K562 (cell line): ENCODE results near the gene ZNF514. TPM values are rescaled to one million over a fixed set of nuclear protein-coding genes. Genes with fewer than 3 reads are reported as not detected.

Source experiments
- ATF7 ChIP-seq: fragments of 450-650 bp; IDR thresholded peaks from 2 replicates; pipeline ENCODE4 v1.7.1; 2014; ENCODE audit warnings: mild to moderate bottlenecking, moderate library complexity
- BRCA1 ChIP-seq, 2 experiments: fragments of 450-650 bp in 1 of 2; sonication (generic) in 1 of 2; formaldehyde crosslinking in 1 of 2; IDR thresholded peaks; 2 replicates each; pipeline versions ENCODE4 v1.5.0 to v1.6.1; 2017 to 2020; ENCODE audit warnings: mild to moderate bottlenecking in 1 of 2, missing genetic modification reagents in 1 of 2
- BRD9 ChIP-seq: fragments of 450-650 bp; IDR thresholded peaks from 2 replicates; pipeline ENCODE4 v1.6.1; 2018; ENCODE audit warnings: low read depth; ENCODE audit not compliant: partially characterized antibody
- CREBBP ChIP-seq: IDR thresholded peaks from one replicate; pipeline ENCODE4 v1.6.1; 2012; ENCODE audit warnings: low read depth, mild to moderate bottlenecking, control low read depth, inconsistent platforms, low read length
- FOXP1 ChIP-seq: sonication (generic); formaldehyde crosslinking; IDR thresholded peaks from 2 replicates; pipeline ENCODE4 v1.8.0; 2022; ENCODE audit warnings: mild to moderate bottlenecking, missing genetic modification reagents
- HBP1 ChIP-seq: fragments of 450-650 bp; formaldehyde crosslinking; IDR thresholded peaks from 2 replicates; pipeline ENCODE4 v1.4.0; 2022; ENCODE audit warnings: missing genetic modification characterization
- HDAC1 ChIP-seq, 2 experiments: fragments of 450-650 bp; IDR thresholded peaks; 2 replicates each; pipeline ENCODE4 v1.6.1; 2016 to 2017; ENCODE audit warnings: inconsistent platforms in 1 of 2, mild to moderate bottlenecking in 1 of 2, moderate library complexity in 1 of 2
- MAFG ChIP-seq: fragments of 450-650 bp; conservative IDR thresholded peaks from 2 replicates; pipeline ENCODE4 v1.6.1; 2016; ENCODE audit warnings: missing genetic modification characterization, missing compliant biosample characterization
- MEF2A ChIP-seq: IDR thresholded peaks from 2 replicates; pipeline ENCODE4 v1.6.1; 2011; ENCODE audit warnings: low read depth, mild to moderate bottlenecking, low read length, moderate library complexity; ENCODE audit not compliant: control insufficient read depth
- NCOA4 ChIP-seq: fragments of 450-650 bp; IDR thresholded peaks from 2 replicates; pipeline ENCODE4 v1.6.1; 2018; ENCODE audit warnings: mild to moderate bottlenecking; ENCODE audit not compliant: partially characterized antibody
- NONO ChIP-seq, 2 experiments: fragments of 200-400 bp in 1 of 2; fragments of 450-650 bp in 1 of 2; formaldehyde crosslinking in 1 of 2; IDR thresholded peaks; 2 replicates each; pipeline ENCODE4 v1.6.1; 2017; ENCODE audit warnings: low read depth in 2 of 2, mild to moderate bottlenecking in 2 of 2, moderate library complexity in 2 of 2, low read length in 1 of 2
- PCBP1 ChIP-seq: fragments of 200-400 bp; formaldehyde crosslinking; IDR thresholded peaks from 2 replicates; pipeline ENCODE4 v1.6.1; 2018; ENCODE audit warnings: mild to moderate bottlenecking, low read depth, low read length; ENCODE audit not compliant: poor library complexity, severe bottlenecking
- POLR2AphosphoS2 ChIP-seq: IDR thresholded peaks from 2 replicates; pipeline ENCODE4 v1.6.1; 2012; ENCODE audit warnings: low read length, improper control_type of control experiment
- RBBP5 ChIP-seq: fragments of 200-600 bp; sonication (generic); IDR thresholded peaks from 2 replicates; pipeline ENCODE4 v1.6.1; 2012; ENCODE audit warnings: borderline replicate concordance, mild to moderate bottlenecking, low read length, control low read depth, inconsistent platforms; ENCODE audit not compliant: insufficient read depth, poor library complexity, severe bottlenecking
- SAFB ChIP-seq: fragments of 200-400 bp; formaldehyde crosslinking; IDR thresholded peaks from 2 replicates; pipeline ENCODE4 v1.6.1; 2017; ENCODE audit warnings: low read depth, low read length, borderline replicate concordance
- SMAD4 ChIP-seq: fragments of 250-450 bp; sonication (Bioruptor Pico); conservative IDR thresholded peaks from 2 replicates; pipeline ENCODE4 v1.8.0; 2021; ENCODE audit warnings: inconsistent platforms, mild to moderate bottlenecking, moderate library complexity
- UBTF ChIP-seq, 2 experiments: IDR thresholded peaks; 2 replicates each; pipeline ENCODE4 v1.6.1; 2012; ENCODE audit warnings: improper control_type of control experiment in 2 of 2, low read depth in 2 of 2, low read length in 2 of 2, borderline replicate concordance in 1 of 2
- XRCC3 ChIP-seq: fragments of 450-650 bp; IDR thresholded peaks from 2 replicates; pipeline ENCODE4 v1.6.1; 2017; ENCODE audit warnings: mild to moderate bottlenecking, moderate library complexity
- ZBTB26 ChIP-seq: fragments of 450-650 bp; formaldehyde crosslinking; IDR thresholded peaks from 2 replicates; pipeline ENCODE4 v1.4.0; 2022; ENCODE audit warnings: missing genetic modification characterization
- ZNF280A ChIP-seq: fragments of 450-650 bp; IDR thresholded peaks from 2 replicates; pipeline ENCODE4 v1.6.1; 2018; ENCODE audit warnings: mild to moderate bottlenecking, low read depth; ENCODE audit not compliant: partially characterized antibody
- ZNF384 ChIP-seq: IDR thresholded peaks from 2 replicates; pipeline ENCODE4 v1.6.1; 2012; ENCODE audit warnings: low read depth, low read length, improper control_type of control experiment
- polyA plus RNA-seq, 8 experiments: library from polyadenylated mRNA; depleted of rRNA in 4 of 8; stranded (reverse) in 5 of 8; unstranded in 3 of 8; fragments of >200 nt; fragmentation: Nextera tagmentation in 2 of 8; fragmentation: Illumina TruSeq in 1 of 8; extraction: Ambion mirVana in 2 of 8; extraction: Trizol in 1 of 8; gene quantifications; 2 replicates each; pipeline versions ENCODE4 v1.2.1 to v1.2.3, GENCODE V29; 2011 to 2014; ENCODE audit warnings: inconsistent platforms in 1 of 8, missing spikeins in 1 of 8
- total RNA-seq, 7 experiments: library from RNA; depleted of rRNA in 6 of 7; stranded (reverse); fragments of >200 nt in 6 of 7; fragmentation: Illumina TruSeq in 2 of 7; extraction: Trizol in 2 of 7; gene quantifications; 2 replicates each; pipeline versions ENCODE4 v1.2.1 to v1.2.3, GENCODE V29; 2011 to 2021; ENCODE audit warnings: low replicate concordance in 1 of 7

The ZNF514 gene
- total and polyA plus RNA-seq, 9 of the 15 experiments (the other 6 are each of a cell fraction or from before 2014, with no cell fraction given), result 7.5 to 17.7 (median 11.4) TPM

GRCh38 chr2:95158891-95159619 is 593 bp downstream of the ZNF514 start (continued):
- TF ChIP-seq MAFG (tag) (no peak), ZBTB26 (no peak), FOXP1 (no peak), BRCA1 (IDR thresholded peaks at IDR 0.05) (no peak), BRCA1 (CRISPR knock-in tag; IDR thresholded peaks at IDR 0.05) (no peak), POLR2AphosphoS2 (no peak), ATF7 (no peak), HBP1 (CRISPR knock-in tag) (no peak), RBBP5 (peak; percentile 36), BRD9 (no peak), XRCC3 (no peak), SMAD4 (CRISPR knock-in tag) (0 out of 2 replicates have a peak, but pooled peaks have one; percentile 12), ZNF384 (no peak), UBTF (IDR thresholded peaks at IDR 0.05; ENCODE audit: borderline replicate concordance in 1 of 2, low read depth in 2 of 2, low read length in 2 of 2) (peak in 1 of 2 experiments; percentile 68; a peak in 1 of 4 replicates), SAFB (peak; percentile 80; the same call in 1 of the 2 replicates), ZNF280A (no peak), PCBP1 (peak; percentile 31), HDAC1 (IDR thresholded peaks at IDR 0.05) (peak in 1 of 2 experiments; percentile 37; a peak in 2 of 4 replicates), MEF2A (no peak), CREBBP (no peak), NONO (IDR thresholded peaks at IDR 0.05; ENCODE audit: low read depth in 2 of 2, low read length in 1 of 2) (no peak; a peak in 1 of 4 replicates), NCOA4 (no peak)
